A549 (cell line): ENCODE data around the gene PHC2. TPM values are rescaled to one million over a fixed set of nuclear protein-coding genes. Genes with fewer than 3 reads are reported as not detected.

ENCODE experiments used
- ATAC-seq, 2 experiments: fragments of 200-7000 bp in 1 of 2; fragments of >200 bp in 1 of 2; cut with Nextera tagmentation in 1 of 2; cut with Tn5 transposase in 1 of 2; 3 replicates each; pipeline versions ENCODE4 v1.8.0 to v1.9.1; 2018 to 2020; ENCODE audit warnings: mild to moderate bottlenecking in 1 of 2, moderate library complexity in 1 of 2
- CTCF ChIA-PET: fragments of 300-600 bp; sonication (Branson Sonifier 250); formaldehyde crosslinking; extraction: SDS; loops from one replicate; lab custom pipeline; 2021; ENCODE audit warnings: antibody characterized with exemption, inconsistent platforms; lab: Yijun Ruan, JAX
- POLR2A ChIA-PET: fragments of 350-600 bp; formaldehyde crosslinking; extraction: SDS; loops from one replicate; lab custom pipeline; 2021; ENCODE audit warnings: antibody characterized with exemption, inconsistent platforms; lab: Yijun Ruan, JAX
- DNase-seq, 2 experiments: peaks; one replicate each; pipeline versions ENCODE4 v3.0.0 to v3.0.0-alpha.2; 2011 to 2016; ENCODE audit warnings: low read depth in 1 of 2, low spot score in 1 of 2
- FAIRE-seq: peaks from 2 replicates; lab custom pipeline; 2011; peaks lifted over from hg19 to GRCh38; lab: Jason Lieb, UNC
- H3K27ac ChIP-seq, 2 experiments: fragments of >200 bp; sonication (Bioruptor Twin); formaldehyde crosslinking; 3 replicates each; pipeline ENCODE4 v1.5.1; 2016 to 2017
- H3K4me1 ChIP-seq: fragments of >200 bp; sonication (Bioruptor Twin); formaldehyde crosslinking; 3 replicates; pipeline ENCODE4 v1.6.1; 2016
- H3K4me2 ChIP-seq: fragments of >200 bp; sonication (Bioruptor Twin); formaldehyde crosslinking; 3 replicates; pipeline ENCODE4 v1.6.1; 2016
- H3K4me3 ChIP-seq: fragments of >200 bp; sonication (Bioruptor Twin); formaldehyde crosslinking; 3 replicates; pipeline ENCODE4 v1.5.1; 2016
- H3K9me3 ChIP-seq: fragments of >200 bp; sonication (Bioruptor Twin); formaldehyde crosslinking; 3 replicates; pipeline ENCODE4 v1.6.1; 2016
- CEBPB ChIP-seq, 2 experiments: fragments of >200 bp in 1 of 2; sonication (Bioruptor Twin) in 1 of 2; formaldehyde crosslinking in 1 of 2; IDR thresholded peaks; 2 replicates each; pipeline ENCODE4 v1.6.1; 2012 to 2016
- CHD4 ChIP-seq: fragments of 200-600 bp; sonication (generic); IDR thresholded peaks from 2 replicates; pipeline ENCODE4 v1.6.1; 2016; ENCODE audit warnings: antibody characterized with exemption, mild to moderate bottlenecking, borderline replicate concordance
- CTCF ChIP-seq: fragments of >200 bp; sonication (Bioruptor Twin); formaldehyde crosslinking; IDR thresholded peaks from 3 replicates; pipeline ENCODE4 v1.5.1; 2016
- E2F6 ChIP-seq: IDR thresholded peaks from 2 replicates; pipeline ENCODE4 v1.6.1; 2012; ENCODE audit warnings: low read depth, borderline replicate concordance
- EHMT2 ChIP-seq: fragments of 200-600 bp; sonication (generic); IDR thresholded peaks from 2 replicates; pipeline ENCODE4 v1.6.1; 2016; ENCODE audit warnings: antibody characterized with exemption, low read depth, mild to moderate bottlenecking, moderate library complexity
- ELK1 ChIP-seq: fragments of 150-350 bp; IDR thresholded peaks from 2 replicates; pipeline ENCODE4 v1.6.1; 2014; ENCODE audit warnings: low read depth, mild to moderate bottlenecking, low read length
- FOXS1 ChIP-seq: fragments of 250-450 bp; sonication (Bioruptor Pico); IDR thresholded peaks from 2 replicates; pipeline ENCODE4 v1.5.0; 2020; ENCODE audit warnings: mild to moderate bottlenecking, moderate library complexity
- GATA3 ChIP-seq: IDR thresholded peaks from 2 replicates; pipeline ENCODE4 v1.6.1; 2012; ENCODE audit warnings: borderline replicate concordance
- HOXB13 ChIP-seq: fragments of 250-450 bp; sonication (Bioruptor Pico); IDR thresholded peaks from 2 replicates; pipeline ENCODE4 v1.5.0; 2020; ENCODE audit warnings: low read depth, mild to moderate bottlenecking, moderate library complexity
- HOXB5 ChIP-seq: fragments of 250-450 bp; sonication (Bioruptor Pico); IDR thresholded peaks from 2 replicates; pipeline ENCODE4 v1.5.0; 2020; ENCODE audit warnings: mild to moderate bottlenecking, moderate library complexity
- MAFK ChIP-seq: fragments of 450-650 bp; IDR thresholded peaks from 2 replicates; pipeline ENCODE4 v1.6.1; 2014; ENCODE audit not compliant: partially characterized antibody
- MYC ChIP-seq: IDR thresholded peaks from 2 replicates; pipeline ENCODE4 v1.6.1; 2012; ENCODE audit warnings: mild to moderate bottlenecking, inconsistent platforms, low read length, improper control_type of control experiment, borderline replicate concordance
- NR3C1 ChIP-seq: fragments of >200 bp; sonication (Bioruptor Twin); formaldehyde crosslinking; IDR thresholded peaks from 3 replicates; pipeline ENCODE4 v1.6.1; 2017
- RAD21 ChIP-seq, 2 experiments: fragments of >200 bp in 1 of 2; sonication (Bioruptor Twin) in 1 of 2; formaldehyde crosslinking in 1 of 2; IDR thresholded peaks in 1 of 2; conservative IDR thresholded peaks in 1 of 2; 2 replicates in 1 of 2; 3 replicates in 1 of 2; pipeline ENCODE4 v1.6.1; 2012 to 2018; ENCODE audit warnings: inconsistent platforms in 1 of 2
- SMC3 ChIP-seq: fragments of >200 bp; sonication (Bioruptor Twin); formaldehyde crosslinking; IDR thresholded peaks from 3 replicates; pipeline ENCODE4 v1.6.1; 2018; ENCODE audit warnings: inconsistent platforms
- USF2 ChIP-seq: fragments of 450-650 bp; IDR thresholded peaks from 2 replicates; pipeline ENCODE4 v1.6.1; 2014; ENCODE audit warnings: antibody characterized with exemption
- ZNF302 ChIP-seq: fragments of 250-450 bp; sonication (Bioruptor Pico); IDR thresholded peaks from 2 replicates; pipeline ENCODE4 v1.9.0; 2021; ENCODE audit warnings: inconsistent platforms, mild to moderate bottlenecking, moderate library complexity
- WGBS: methylation state at CpG from one replicate; pipeline ENCODE4 v1.1.6; 2017; ENCODE audit errors: missing lambda C conversion rate; 5-methylcytosine and 5-hydroxymethylcytosine counted together
- polyA plus RNA-seq, 4 experiments: library from polyadenylated mRNA; depleted of rRNA in 3 of 4; stranded (reverse); fragments of >200 nt; fragmentation: RNase III in 1 of 4; extraction: RNeasy Plus Mini Kit Qiagen cat#74134 plus additional on column Dnase treatment in 1 of 4; gene quantifications; 2 replicates in 3 of 4; 3 replicates in 1 of 4; pipeline ENCODE4 v1.2.3, GENCODE V29; 2011 to 2017
- TF ChIP-seq, protein P1 (sequence below): fragments of >200 bp; sonication (Bioruptor Twin); formaldehyde crosslinking; IDR thresholded peaks from 2 replicates; pipeline ENCODE4 v1.6.1; 2016

The PHC2 gene
- polyA plus RNA-seq, 2 of the 4 experiments (the other 2 are of a cell fraction), result 29.9 to 33.2 TPM

GRCh38 chr1:33369081-33369480 lies 61.8 kb downstream of the PHC2 start:
- Histone ChIP-seq H3K9me3 (no peaks in the 10 kb centered on the region), H3K4me2 (no peak overlapping the region), H3K4me3 (no peak overlapping the region), H3K4me1 (no peaks in the 10 kb centered on the region), H3K27ac (no peak overlapping the region)
- ChIA-PET CTCF (interaction anchor here (1.0 to 13.0 kb wide), 9 partner anchors 11 to 141 kb away, joined by 3 to 162 read pairs (median 5); partner anchors contain the start of gene A3GALT2), POLR2A (no interaction called here)
- ATAC-seq, result no peak
- WGBS, result 79% methylated on average over 7 of the region's 9 CpGs
- DNase-seq, result no peak
- no peak for FAIRE-seq
- TF ChIP-seq CTCF (no peak), USF2 (no peak), HOXB13 (no peak), CHD4 (no peak), RAD21 (conservative IDR thresholded peaks at IDR 0.05 in 1 of 2, IDR thresholded peaks at IDR 0.05 in 1 of 2) (no peak), MYC (no peak), FOXS1 (CRISPR knock-in tag) (no peak), ELK1 (no peak), HOXB5 (CRISPR knock-in tag) (no peak), CEBPB (IDR thresholded peaks at IDR 0.05) (no peak), EHMT2 (no peak), MAFK (no peak), E2F6 (no peak), GATA3 (no peak), NR3C1 (no peak), SMC3 (no peak)
- TF ChIP-seq, protein P1, sequence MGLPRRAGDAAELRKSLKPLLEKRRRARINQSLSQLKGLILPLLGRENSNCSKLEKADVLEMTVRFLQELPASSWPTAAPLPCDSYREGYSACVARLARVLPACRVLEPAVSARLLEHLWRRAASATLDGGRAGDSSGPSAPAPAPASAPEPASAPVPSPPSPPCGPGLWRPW, result no peak

GRCh38 chr1:33368431-33368830 lies 62.5 kb downstream of the PHC2 start:
- FAIRE-seq (no peak), ATAC-seq (no peak), DNase-seq (no peak)
- Histone ChIP-seq H3K4me3 (no peak overlapping the region), H3K4me1 (no peaks in the 10 kb centered on the region), H3K4me2 (no peak overlapping the region), H3K9me3 (no peaks in the 10 kb centered on the region), H3K27ac (no peak overlapping the region)
- TF ChIP-seq ZNF302, result no peak
- ChIA-PET CTCF (interaction anchor here (0.6 to 13.0 kb wide), 17 partner anchors 11 to 150 kb away, joined by 3 to 162 read pairs (median 4); partner anchors contain the start of gene A3GALT2), POLR2A (no interaction called here)
- 73% methylated on average over 10 of the region's 15 CpGs for WGBS
